Measurements from ENCODE around the gene SEMA6D.

DNA sequence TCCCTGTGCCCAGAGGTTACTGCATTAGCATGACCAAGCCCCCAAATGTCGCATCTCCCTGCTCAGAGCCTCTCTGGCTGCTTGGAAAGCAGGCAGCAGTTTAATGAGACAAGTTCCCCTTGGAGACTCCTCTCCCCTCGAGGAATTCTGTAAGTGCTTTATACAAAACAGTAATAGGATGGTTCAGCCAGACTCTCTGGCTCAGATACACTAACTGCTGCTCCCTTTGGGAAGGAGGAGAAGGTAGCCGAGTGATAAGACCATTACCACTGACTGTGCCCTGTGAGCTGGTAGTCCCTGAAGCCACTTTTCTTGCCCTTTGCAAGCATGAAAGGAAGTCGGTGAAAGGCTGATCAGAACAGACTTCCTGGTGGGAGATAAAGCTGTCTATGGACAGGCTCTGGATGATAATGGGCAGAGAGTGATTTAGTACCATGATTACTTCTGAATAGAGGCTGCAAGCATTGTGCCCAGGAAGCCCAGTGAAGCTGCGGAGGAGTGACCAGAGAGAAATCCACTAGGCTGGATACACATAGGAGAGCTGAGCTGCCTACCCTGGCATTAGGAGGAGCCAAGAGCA lies 100.8 kb downstream of the SEMA6D start:
- no peak for TF ChIP-seq POLR2A (IDR thresholded peaks at IDR 0.05)
- TF ChIP-seq, protein P1, sequence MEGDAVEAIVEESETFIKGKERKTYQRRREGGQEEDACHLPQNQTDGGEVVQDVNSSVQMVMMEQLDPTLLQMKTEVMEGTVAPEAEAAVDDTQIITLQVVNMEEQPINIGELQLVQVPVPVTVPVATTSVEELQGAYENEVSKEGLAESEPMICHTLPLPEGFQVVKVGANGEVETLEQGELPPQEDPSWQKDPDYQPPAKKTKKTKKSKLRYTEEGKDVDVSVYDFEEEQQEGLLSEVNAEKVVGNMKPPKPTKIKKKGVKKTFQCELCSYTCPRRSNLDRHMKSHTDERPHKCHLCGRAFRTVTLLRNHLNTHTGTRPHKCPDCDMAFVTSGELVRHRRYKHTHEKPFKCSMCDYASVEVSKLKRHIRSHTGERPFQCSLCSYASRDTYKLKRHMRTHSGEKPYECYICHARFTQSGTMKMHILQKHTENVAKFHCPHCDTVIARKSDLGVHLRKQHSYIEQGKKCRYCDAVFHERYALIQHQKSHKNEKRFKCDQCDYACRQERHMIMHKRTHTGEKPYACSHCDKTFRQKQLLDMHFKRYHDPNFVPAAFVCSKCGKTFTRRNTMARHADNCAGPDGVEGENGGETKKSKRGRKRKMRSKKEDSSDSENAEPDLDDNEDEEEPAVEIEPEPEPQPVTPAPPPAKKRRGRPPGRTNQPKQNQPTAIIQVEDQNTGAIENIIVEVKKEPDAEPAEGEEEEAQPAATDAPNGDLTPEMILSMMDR (IDR thresholded peaks at IDR 0.05) = no peak

Measured in transverse colon (tissue), 3 donors.